Progenitor cell of endocrine pancreas (in vitro differentiated cells): Measurements from ENCODE around the gene JAK1. TPM values are rescaled to one million over a fixed set of nuclear protein-coding genes. Genes with fewer than 3 reads are reported as not detected.

Experiments used
- DNase-seq: peaks from one replicate; pipeline ENCODE4 v3.0.0; 2021; ENCODE audit warnings: low spot score; ENCODE audit not compliant: unreplicated experiment
- H3K27ac Mint-ChIP-seq: 2 replicates; pipeline ENCODE4 v1.8.0; 2021; ENCODE audit warnings: mild to moderate bottlenecking, moderate library complexity, mixed read lengths
- H3K27me3 Mint-ChIP-seq: 2 replicates; pipeline ENCODE4 v1.8.0; 2021; ENCODE audit warnings: mixed read lengths
- H3K36me3 Mint-ChIP-seq: 2 replicates; pipeline ENCODE4 v1.8.0; 2022; ENCODE audit warnings: mixed read lengths; ENCODE audit not compliant: insufficient read depth
- H3K4me1 Mint-ChIP-seq: 2 replicates; pipeline ENCODE4 v1.8.0; 2021; ENCODE audit warnings: low read depth, mixed read lengths
- H3K4me3 Mint-ChIP-seq: 2 replicates; pipeline ENCODE4 v1.8.0; 2021; ENCODE audit warnings: low read depth, mild to moderate bottlenecking, moderate library complexity, mixed read lengths
- H3K9me3 Mint-ChIP-seq: 2 replicates; pipeline ENCODE4 v1.8.0; 2021; ENCODE audit warnings: low read depth, mixed read lengths
- total RNA-seq: library from RNA; stranded (reverse); gene quantifications from 2 replicates; pipeline ENCODE4 v1.2.1, GENCODE V29; 2021
- TF ChIP-seq, protein P1 (sequence below): fragments of 200-600 bp; sonication (generic); IDR thresholded peaks from one replicate; pipeline ENCODE4 v1.5.0; 2021; ENCODE audit warnings: antibody characterized with exemption, mild to moderate bottlenecking; ENCODE audit not compliant: unreplicated experiment

Gene JAK1
- total RNA-seq, 1 donor from 2014 or later: 32.5 TPM

GRCh38 chr1:64909031-64909430, 57.3 kb downstream of the JAK1 start:
- DNase-seq: no peak
- H3K9me3 Mint-ChIP-seq: no peaks in the 10 kb centered on the region
- H3K4me1 Mint-ChIP-seq: peaks cover 13% of the 10 kb centered on the region
- TF ChIP-seq, protein P1, sequence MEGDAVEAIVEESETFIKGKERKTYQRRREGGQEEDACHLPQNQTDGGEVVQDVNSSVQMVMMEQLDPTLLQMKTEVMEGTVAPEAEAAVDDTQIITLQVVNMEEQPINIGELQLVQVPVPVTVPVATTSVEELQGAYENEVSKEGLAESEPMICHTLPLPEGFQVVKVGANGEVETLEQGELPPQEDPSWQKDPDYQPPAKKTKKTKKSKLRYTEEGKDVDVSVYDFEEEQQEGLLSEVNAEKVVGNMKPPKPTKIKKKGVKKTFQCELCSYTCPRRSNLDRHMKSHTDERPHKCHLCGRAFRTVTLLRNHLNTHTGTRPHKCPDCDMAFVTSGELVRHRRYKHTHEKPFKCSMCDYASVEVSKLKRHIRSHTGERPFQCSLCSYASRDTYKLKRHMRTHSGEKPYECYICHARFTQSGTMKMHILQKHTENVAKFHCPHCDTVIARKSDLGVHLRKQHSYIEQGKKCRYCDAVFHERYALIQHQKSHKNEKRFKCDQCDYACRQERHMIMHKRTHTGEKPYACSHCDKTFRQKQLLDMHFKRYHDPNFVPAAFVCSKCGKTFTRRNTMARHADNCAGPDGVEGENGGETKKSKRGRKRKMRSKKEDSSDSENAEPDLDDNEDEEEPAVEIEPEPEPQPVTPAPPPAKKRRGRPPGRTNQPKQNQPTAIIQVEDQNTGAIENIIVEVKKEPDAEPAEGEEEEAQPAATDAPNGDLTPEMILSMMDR: no peak
- no peaks in the 10 kb centered on the region for H3K36me3 Mint-ChIP-seq
- H3K27me3 Mint-ChIP-seq: no peaks in the 10 kb centered on the region
- no peak overlapping the region for H3K4me3 Mint-ChIP-seq
- H3K27ac Mint-ChIP-seq: no peak overlapping the region

- TF ChIP-seq, protein P1: no peak
- Mint-ChIP-seq H3K4me3 (no peak overlapping the region), H3K27ac (no peak overlapping the region), H3K27me3 (no peaks in the 10 kb centered on the region), H3K36me3 (no peaks in the 10 kb centered on the region), H3K9me3 (no peaks in the 10 kb centered on the region), H3K4me1 (peaks cover 10% of the 10 kb centered on the region)
- DNase-seq: no peak
These were observed 57.8 kb downstream of the JAK1 start for GRCh38 chr1:64908575-64908974.

DNA sequence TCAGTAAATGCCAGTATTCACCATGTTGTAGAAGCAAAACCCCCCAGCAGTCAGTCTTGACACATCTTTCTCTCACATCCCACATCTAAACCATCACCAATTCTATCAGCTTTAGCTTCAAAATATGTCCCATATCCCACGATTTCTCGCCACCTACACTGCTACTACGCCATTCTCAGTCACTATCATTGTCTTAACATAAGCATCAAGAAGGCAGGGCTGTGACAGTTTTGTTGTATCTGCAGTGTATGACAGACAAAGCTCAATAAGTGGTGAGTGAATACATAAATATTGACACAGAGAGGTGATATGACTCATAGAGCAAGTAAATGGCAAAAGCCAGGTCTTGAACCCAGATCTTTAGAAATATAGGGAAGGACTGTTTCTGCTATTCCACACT, 59.9 kb downstream of the JAK1 start:
- no peak overlapping the region for H3K27ac Mint-ChIP-seq
- peaks cover 8% of the 10 kb centered on the region for H3K4me1 Mint-ChIP-seq
- TF ChIP-seq, protein P1: no peak
- no peak overlapping the region for H3K4me3 Mint-ChIP-seq
- no peaks in the 10 kb centered on the region for H3K27me3 Mint-ChIP-seq
- no peaks in the 10 kb centered on the region for H3K9me3 Mint-ChIP-seq
- no peaks in the 10 kb centered on the region for H3K36me3 Mint-ChIP-seq
- no peak for DNase-seq

- no peaks in the 10 kb centered on the region for H3K36me3 Mint-ChIP-seq
- TF ChIP-seq, protein P1: no peak
- peaks cover 16% of the 10 kb centered on the region for H3K4me1 Mint-ChIP-seq
- no peaks in the 10 kb centered on the region for H3K9me3 Mint-ChIP-seq
- DNase-seq: no peak
- no peak overlapping the region for H3K27ac Mint-ChIP-seq
- no peak overlapping the region for H3K4me3 Mint-ChIP-seq
- no peaks in the 10 kb centered on the region for H3K27me3 Mint-ChIP-seq
These were observed 62.8 kb downstream of the JAK1 start for GRCh38 chr1:64903593-64903992.

DNA sequence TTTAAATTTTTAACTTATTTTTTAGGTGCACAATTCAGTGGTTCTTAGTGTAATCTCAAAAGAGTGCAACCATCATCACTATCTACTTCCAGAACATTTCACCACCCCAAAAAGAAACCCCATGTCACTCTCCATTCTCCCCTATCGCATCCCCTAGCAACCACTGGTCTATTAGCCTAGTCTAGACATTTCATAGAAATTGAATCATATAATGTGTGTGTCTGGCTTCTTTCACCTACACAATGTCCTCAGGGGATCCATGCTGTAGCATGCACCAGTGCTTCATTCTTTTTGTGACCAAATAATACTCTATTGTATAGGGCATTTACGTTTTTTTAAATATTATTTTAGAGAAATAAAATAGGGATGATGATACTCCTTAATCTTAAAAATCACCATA, 64.7 kb downstream of the JAK1 start:
- no peak overlapping the region for H3K27ac Mint-ChIP-seq
- no peak for DNase-seq
- H3K4me3 Mint-ChIP-seq: no peak overlapping the region
- peaks cover 3% of the 10 kb centered on the region for H3K9me3 Mint-ChIP-seq
- no peaks in the 10 kb centered on the region for H3K27me3 Mint-ChIP-seq
- TF ChIP-seq, protein P1: no peak
- peaks cover 21% of the 10 kb centered on the region for H3K4me1 Mint-ChIP-seq
- no peaks in the 10 kb centered on the region for H3K36me3 Mint-ChIP-seq
